Testis (tissue), 3 donors: ENCODE results near the gene ECE2. TPM values are rescaled to one million over a fixed set of nuclear protein-coding genes. Genes with fewer than 3 reads are reported as not detected.
"Not testable (repeated sequence)": the region's sequence is repeated elsewhere in the genome, so short reads cannot be mapped to it uniquely, and the experiment has no call there.

ENCODE experiments used
- DNase-seq: peaks from one replicate; pipeline ENCODE4 v3.0.0-alpha.2; 2019
- H3K27ac ChIP-seq, 2 donors: fragments of 200-600 bp; sonication (generic); one replicate each; pipeline ENCODE4 v1.5.1; 2019
- H3K27me3 ChIP-seq: fragments of 200-600 bp; sonication (generic); one replicate; pipeline ENCODE4 v1.5.1; 2019
- H3K36me3 ChIP-seq: fragments of 200-600 bp; sonication (generic); one replicate; pipeline ENCODE4 v1.5.1; 2017; ENCODE audit warnings: low read depth; ENCODE audit errors: missing control alignments
- H3K4me1 ChIP-seq: fragments of 200-600 bp; sonication (generic); one replicate; pipeline ENCODE4 v1.5.1; 2019
- H3K4me3 ChIP-seq, 2 donors: fragments of 200-600 bp; sonication (generic); one replicate each; pipeline ENCODE4 v1.5.1; 2017 to 2019
- H3K9me3 ChIP-seq: fragments of 200-600 bp; sonication (generic); one replicate; pipeline ENCODE4 v1.5.1; 2017
- POLR2A ChIP-seq: fragments of 450-650 bp; IDR thresholded peaks from one replicate; pipeline ENCODE4 v1.6.1; 2017; ENCODE audit warnings: antibody characterized with exemption, mild to moderate bottlenecking, moderate library complexity
- WGBS, 2 donors: methylation state at CpG; one replicate each; pipeline ENCODE4 v1.1.5; 2018; 5-methylcytosine and 5-hydroxymethylcytosine counted together
- intact Hi-C: fragments of 100-400 bp; cut with DNase I; formaldehyde crosslinking; loops from one replicate; pipeline ENCODE4 v1.15.1; 2023; ENCODE audit warnings: low total_unique reads
- microRNA counts, 2 donors: library from miRNA; unstranded; fragments of <30 nt; microRNA quantifications; one replicate each; lab custom pipeline; 2016
- microRNA-seq, 2 donors: library from miRNA; unstranded; fragments of <30 nt; microRNA quantifications; one replicate each; pipeline ENCODE4, GENCODE V29; 2016; ENCODE audit warnings: borderline number of aligned reads in 2 of 2, borderline replicate concordance in 1 of 2
- polyA plus RNA-seq: library from polyadenylated mRNA; stranded (reverse); fragments of 350-450 nt; fragmentation: Illumina TruSeq; extraction: RNeasy Lipid Tissue Mini Kit (QIAGEN cat#74804); gene quantifications from one replicate; pipeline ENCODE4 v1.2.3, GENCODE V29; 2014; ENCODE audit warnings: low read depth, low replicate concordance; ENCODE audit not compliant: insufficient read depth
- small RNA-seq, 2 donors: library from RNA; depleted of rRNA; stranded (forward); fragments of <200 nt; gene quantifications; one replicate each; pipeline ENCODE3, GENCODE V24; 2016
- total RNA-seq, 2 donors: library from RNA; depleted of rRNA; stranded (reverse); fragments of >200 nt; gene quantifications; one replicate each; pipeline ENCODE4 v1.2.3, GENCODE V29; 2016
- TF ChIP-seq, protein P1 (sequence below), 3 experiments: fragments of 450-650 bp in 2 of 3; fragments of 200-600 bp in 1 of 3; sonication (generic) in 1 of 3; IDR thresholded peaks; one replicate each; pipeline ENCODE4 v1.5.1; 2016 to 2019; ENCODE audit warnings: antibody characterized with exemption in 3 of 3, mild to moderate bottlenecking in 2 of 3, moderate library complexity in 1 of 3

Gene ECE2
- total and polyA plus RNA-seq, 3 donors from 2014 or later = 1.1 to 1.4 (median 1.4) TPM

DNA sequence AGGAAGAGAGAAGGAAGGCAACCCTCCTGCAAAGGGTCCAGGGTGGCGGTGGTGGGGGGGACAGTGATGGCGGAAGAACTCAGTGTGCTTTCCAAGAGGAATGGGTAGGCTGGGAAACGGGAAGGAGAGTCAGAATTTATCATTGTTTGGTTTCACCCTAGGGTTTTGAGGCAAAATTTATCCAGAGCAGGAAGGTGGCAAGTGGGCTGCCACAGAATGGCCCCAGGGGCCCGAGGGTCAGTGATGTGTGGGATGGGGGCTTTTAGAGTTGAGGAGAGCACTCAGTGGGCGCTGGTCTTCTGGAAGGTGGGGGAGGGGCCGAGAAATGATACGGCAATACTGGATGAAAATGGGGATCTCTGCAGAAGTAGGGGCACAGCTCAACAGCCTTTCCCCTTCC, 62.2 kb downstream of the ECE2 start:
- Histone ChIP-seq H3K36me3 (no peaks in the 10 kb centered on the region), H3K27me3 (no peaks in the 10 kb centered on the region), H3K4me3 (peak overlapping the region; percentile 16 to 47), H3K4me1 (peaks cover 32% of the 10 kb centered on the region), H3K9me3 (no peaks in the 10 kb centered on the region), H3K27ac (peak overlapping the region; percentile 96 to 98)
- no peak for DNase-seq
- intact Hi-C loops = no loop called here
- WGBS, 2 donors = 35 to 48% methylated on average over 7 of the region's 7 CpGs
- TF ChIP-seq, protein P1, sequence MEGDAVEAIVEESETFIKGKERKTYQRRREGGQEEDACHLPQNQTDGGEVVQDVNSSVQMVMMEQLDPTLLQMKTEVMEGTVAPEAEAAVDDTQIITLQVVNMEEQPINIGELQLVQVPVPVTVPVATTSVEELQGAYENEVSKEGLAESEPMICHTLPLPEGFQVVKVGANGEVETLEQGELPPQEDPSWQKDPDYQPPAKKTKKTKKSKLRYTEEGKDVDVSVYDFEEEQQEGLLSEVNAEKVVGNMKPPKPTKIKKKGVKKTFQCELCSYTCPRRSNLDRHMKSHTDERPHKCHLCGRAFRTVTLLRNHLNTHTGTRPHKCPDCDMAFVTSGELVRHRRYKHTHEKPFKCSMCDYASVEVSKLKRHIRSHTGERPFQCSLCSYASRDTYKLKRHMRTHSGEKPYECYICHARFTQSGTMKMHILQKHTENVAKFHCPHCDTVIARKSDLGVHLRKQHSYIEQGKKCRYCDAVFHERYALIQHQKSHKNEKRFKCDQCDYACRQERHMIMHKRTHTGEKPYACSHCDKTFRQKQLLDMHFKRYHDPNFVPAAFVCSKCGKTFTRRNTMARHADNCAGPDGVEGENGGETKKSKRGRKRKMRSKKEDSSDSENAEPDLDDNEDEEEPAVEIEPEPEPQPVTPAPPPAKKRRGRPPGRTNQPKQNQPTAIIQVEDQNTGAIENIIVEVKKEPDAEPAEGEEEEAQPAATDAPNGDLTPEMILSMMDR (IDR thresholded peaks at IDR 0.05) = no peak
- TF ChIP-seq POLR2A = no peak

DNA sequence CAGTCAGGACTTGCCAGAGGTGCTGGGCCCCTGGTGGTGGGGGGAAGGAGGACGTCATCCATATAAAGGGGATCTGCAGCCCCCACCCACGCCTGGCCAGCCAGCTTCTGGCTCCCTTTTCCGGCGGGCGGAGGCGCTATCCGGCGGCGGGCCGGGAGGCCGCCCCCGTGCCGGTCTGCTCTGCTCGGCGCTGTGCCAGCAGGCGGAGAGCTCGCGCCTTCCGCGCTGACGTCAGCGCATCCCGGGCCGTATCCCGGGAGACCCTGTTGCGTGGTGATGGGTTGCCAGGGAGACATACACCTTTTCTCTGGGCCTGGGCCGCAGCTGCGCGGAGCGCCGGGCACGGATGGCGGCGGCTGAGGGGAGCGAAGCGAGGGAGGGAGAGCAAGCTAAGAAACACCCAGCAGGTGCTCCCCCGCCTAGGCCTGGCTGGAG, 62.7 kb downstream of the ECE2 start:
- whole genome bisulfite sequencing, 2 donors = 0 to 15% methylated on average over 2 to 36 of the region's 37 CpGs
- peak; percentile 86 for DNase-seq
- Histone ChIP-seq H3K9me3 (no peaks in the 10 kb centered on the region), H3K4me3 (peak overlapping the region; percentile 16 to 47), H3K27ac (peak overlapping the region; percentile 96 to 98), H3K36me3 (no peaks in the 10 kb centered on the region), H3K4me1 (peaks cover 37% of the 10 kb centered on the region), H3K27me3 (no peaks in the 10 kb centered on the region)
- TF ChIP-seq POLR2A = no peak
- TF ChIP-seq, protein P1 (IDR thresholded peaks at IDR 0.05) = peak in 2 of 3 experiments; percentile 16 to 18
- intact Hi-C loops = no loop called here

DNA sequence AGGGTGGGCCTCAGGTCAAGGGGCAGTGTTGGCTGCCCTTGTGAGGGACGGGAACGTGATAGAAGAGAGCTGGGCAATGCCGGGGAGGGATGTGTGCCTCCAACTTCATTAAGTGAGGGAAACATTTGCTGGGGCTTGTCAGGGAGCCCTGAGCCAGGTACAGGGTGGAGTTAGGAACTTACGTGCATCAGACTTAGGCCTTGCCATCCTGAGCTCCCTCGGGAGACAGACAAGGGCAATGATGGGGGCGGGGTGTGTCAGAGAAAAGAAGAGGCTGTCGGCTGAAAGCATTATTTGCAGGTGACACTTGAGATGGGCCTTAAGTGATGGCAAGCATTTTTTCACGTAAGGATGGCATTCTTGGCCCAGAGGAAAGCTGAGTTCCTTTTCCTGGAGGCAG, 63.2 kb downstream of the ECE2 start:
- TF ChIP-seq, protein P1 (IDR thresholded peaks at IDR 0.05) = no peak
- no peak for TF ChIP-seq POLR2A
- no peaks in the 10 kb centered on the region for H3K36me3 ChIP-seq
- peak overlapping the region; percentile 16 to 47 for H3K4me3 ChIP-seq
- DNase-seq = no peak
- H3K27ac ChIP-seq = peak overlapping the region; percentile 96 to 98
- H3K4me1 ChIP-seq = peaks cover 38% of the 10 kb centered on the region
- intact Hi-C loops = no loop called here
- no peaks in the 10 kb centered on the region for H3K9me3 ChIP-seq
- H3K27me3 ChIP-seq = no peaks in the 10 kb centered on the region
- WGBS, 2 donors = 38 to 50% methylated on average over 8 of the region's 8 CpGs

DNA sequence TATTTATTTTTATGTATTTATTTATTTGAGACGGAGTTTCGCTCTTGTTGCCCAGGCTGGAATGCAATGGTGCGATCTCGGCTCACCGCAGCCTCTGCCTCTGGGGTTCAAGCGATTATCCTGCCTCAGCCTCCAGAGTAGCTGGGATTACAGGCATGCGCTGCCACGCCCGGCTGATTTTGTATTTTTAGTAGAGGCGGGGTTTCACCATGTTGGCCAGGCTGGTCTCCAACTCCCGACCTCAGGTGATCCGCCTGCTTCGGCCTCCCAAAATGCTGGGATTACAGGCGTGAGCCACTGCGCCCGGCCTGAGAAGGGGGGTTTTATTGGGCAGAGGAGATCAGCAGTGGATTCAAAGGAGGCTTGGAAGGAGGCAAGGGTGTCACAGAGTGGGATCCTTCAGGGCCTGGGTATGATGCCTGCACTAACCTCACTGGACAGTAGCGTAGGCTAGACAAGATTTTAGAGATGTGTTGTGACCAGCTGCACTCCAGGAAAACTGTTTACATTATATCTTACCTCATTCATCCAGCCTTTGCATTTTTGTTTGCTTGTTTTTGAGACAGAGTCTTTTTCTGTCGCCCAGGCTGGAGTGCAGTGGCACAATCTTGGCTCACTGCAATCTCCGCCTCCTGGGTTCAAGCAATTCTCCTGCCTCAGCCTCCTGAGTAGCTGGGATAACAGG, 63.8 kb downstream of the ECE2 start:
- H3K4me3 ChIP-seq, H3K36me3 ChIP-seq, H3K9me3 ChIP-seq, H3K27ac ChIP-seq, DNase-seq, intact Hi-C loops, H3K27me3 ChIP-seq: not testable (repeated sequence)
- H3K4me1 ChIP-seq = peaks cover 38% of the 10 kb centered on the region
- WGBS, 2 donors = 88 to 89% methylated on average over 19 of the region's 19 CpGs

DNA sequence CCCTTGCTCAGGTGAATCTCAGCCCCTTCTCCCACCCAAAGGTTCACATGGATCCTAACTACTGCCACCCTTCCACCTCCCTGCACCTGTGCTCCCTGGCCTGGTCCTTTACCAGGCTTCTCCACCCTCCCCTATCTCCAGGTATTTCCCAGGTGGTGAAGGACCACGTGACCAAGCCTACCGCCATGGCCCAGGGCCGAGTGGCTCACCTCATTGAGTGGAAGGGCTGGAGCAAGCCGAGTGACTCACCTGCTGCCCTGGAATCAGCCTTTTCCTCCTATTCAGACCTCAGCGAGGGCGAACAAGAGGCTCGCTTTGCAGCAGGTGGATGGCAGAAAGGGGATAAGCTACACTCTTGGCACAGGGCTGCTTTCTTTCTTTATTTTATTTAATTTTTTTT, 66.1 kb downstream of the ECE2 start:
- intact Hi-C loops = no loop called here
- WGBS, 2 donors = 92 to 95% methylated on average over 7 of the region's 7 CpGs

More for the DNA sequence above, 66.1 kb downstream of the ECE2 start:
- no peak for DNase-seq
- Histone ChIP-seq H3K36me3 (no peaks in the 10 kb centered on the region), H3K27me3 (no peaks in the 10 kb centered on the region), H3K4me3 (no peak overlapping the region), H3K27ac (no peak overlapping the region), H3K9me3 (no peaks in the 10 kb centered on the region), H3K4me1 (peaks cover 43% of the 10 kb centered on the region)
- no peak for TF ChIP-seq POLR2A
- TF ChIP-seq, protein P1 (IDR thresholded peaks at IDR 0.05) = no peak

MicroRNA genes within 50 kb of the gene (microRNA counts, 767-probe panel; counts per million panel counts)
- microRNA hsa-miR-1224-3p (lab: Ali Mortazavi, UCI) (0 to 152 counts per million in 2 donors), microRNA hsa-miR-1224-5p (lab: Ali Mortazavi, UCI) (0 to 152 counts per million in 2 donors)

Small RNAs within 50 kb of the gene (microRNA-seq; reads per million reads assigned to microRNA genes)
- gene MIR1224 = 11.1 to 18.6 reads per million in 2 donors

Small RNAs within 50 kb of the gene (small RNA-seq; reads per million reads assigned to genes)
- gene MIR1224 (0.47 to 2.7 reads per million in 2 donors), gene SNORD66 (1,038 to 1,085 reads per million in 2 donors)

Other genes starting within 250 kb of the ECE2 start
- not detected for gene HTR3D, start 244.3 kb upstream of the ECE2 start, total RNA-seq
- gene HTR3D, start 244.3 kb upstream of the ECE2 start, polyA plus RNA-seq = not detected
- under 1 TPM in 1 of 2 donors, not detected in 1; 0.31 TPM for gene HTR3C, start 223.0 kb upstream of the ECE2 start, total RNA-seq
- gene HTR3C, start 223.0 kb upstream of the ECE2 start, polyA plus RNA-seq = not detected
- under 1 TPM; 0.31 to 0.63 TPM for gene HTR3E, start 179.0 kb upstream of the ECE2 start, total RNA-seq
- not detected for gene HTR3E, start 179.0 kb upstream of the ECE2 start, polyA plus RNA-seq
- 10 to 100 TPM; 37.2 to 48.1 TPM for gene EIF2B5, start 140.7 kb upstream of the ECE2 start, total RNA-seq
- gene EIF2B5, start 140.7 kb upstream of the ECE2 start, polyA plus RNA-seq = 36.7 TPM
- 10 to 100 TPM; 80.5 to 86.8 TPM for gene DVL3, start 120.6 kb upstream of the ECE2 start, total RNA-seq
- 53.7 TPM for gene DVL3, start 120.6 kb upstream of the ECE2 start, polyA plus RNA-seq
- 100 to 1,000 TPM; 238 to 334 TPM for gene AP2M1, start 101.2 kb upstream of the ECE2 start, total RNA-seq
- gene AP2M1, start 101.2 kb upstream of the ECE2 start, polyA plus RNA-seq = 346 TPM
- 100 to 1,000 TPM; 111 to 115 TPM for gene ABCF3, start 89.8 kb upstream of the ECE2 start, total RNA-seq
- 69.3 TPM for gene ABCF3, start 89.8 kb upstream of the ECE2 start, polyA plus RNA-seq
- gene VWA5B2, start 46.4 kb upstream of the ECE2 start, total RNA-seq = 10 to 100 TPM; 13.8 to 17.6 TPM
- 2.5 TPM for gene VWA5B2, start 46.4 kb upstream of the ECE2 start, polyA plus RNA-seq
- 10 to 100 TPM; 79.4 to 91.7 TPM for gene ALG3, start 27.1 kb upstream of the ECE2 start, total RNA-seq
- gene ALG3, start 27.1 kb upstream of the ECE2 start, polyA plus RNA-seq = 58.7 TPM
- gene EEF1AKMT4, start 26.4 kb upstream of the ECE2 start, total RNA-seq = 10 to 100 TPM; 10.2 to 15.0 TPM
- gene EEF1AKMT4, start 26.4 kb upstream of the ECE2 start, polyA plus RNA-seq = 16.9 TPM
- gene CAMK2N2, start 14.5 kb upstream of the ECE2 start, total RNA-seq = under 1 TPM in 1 of 2 donors, not detected in 1; 0.24 TPM
- 0.40 TPM for gene CAMK2N2, start 14.5 kb upstream of the ECE2 start, polyA plus RNA-seq
- 100 to 1,000 TPM; 289 to 339 TPM for gene PSMD2, start 23.2 kb downstream of the ECE2 start, total RNA-seq
- 379 TPM for gene PSMD2, start 23.2 kb downstream of the ECE2 start, polyA plus RNA-seq
- 100 to 1,000 TPM; 295 TPM for gene EIF4G1, start 38.6 kb downstream of the ECE2 start, total RNA-seq
- gene EIF4G1, start 38.6 kb downstream of the ECE2 start, polyA plus RNA-seq = 255 TPM
- gene FAM131A, start 61.6 kb downstream of the ECE2 start, total RNA-seq = 10 to 100 TPM; 75.9 to 77.2 TPM
- gene FAM131A, start 61.6 kb downstream of the ECE2 start, polyA plus RNA-seq = 28.1 TPM
- gene CLCN2, start 85.6 kb downstream of the ECE2 start, total RNA-seq = 100 to 1,000 TPM in 1 of 2 donors, 10 to 100 TPM in 1; 98.2 to 118 TPM
- gene CLCN2, start 85.6 kb downstream of the ECE2 start, polyA plus RNA-seq = 46.7 TPM
- gene POLR2H, start 85.7 kb downstream of the ECE2 start, total RNA-seq = 10 to 100 TPM; 65.0 to 76.4 TPM
- 72.2 TPM for gene POLR2H, start 85.7 kb downstream of the ECE2 start, polyA plus RNA-seq
- gene THPO, start 102.2 kb downstream of the ECE2 start, total RNA-seq = under 1 TPM; 0.71 to 0.93 TPM
- 7.6 TPM for gene THPO, start 102.2 kb downstream of the ECE2 start, polyA plus RNA-seq
- gene CHRD, start 104.0 kb downstream of the ECE2 start, total RNA-seq = 1 to 10 TPM; 3.5 to 4.3 TPM
- 4.3 TPM for gene CHRD, start 104.0 kb downstream of the ECE2 start, polyA plus RNA-seq